ENCODE measurements around the gene RCN1.
"Not testable (repeated sequence)": the region's sequence is repeated elsewhere in the genome, so short reads cannot be mapped to it uniquely, and the experiment has no call there.

RCN1 gene

DNA sequence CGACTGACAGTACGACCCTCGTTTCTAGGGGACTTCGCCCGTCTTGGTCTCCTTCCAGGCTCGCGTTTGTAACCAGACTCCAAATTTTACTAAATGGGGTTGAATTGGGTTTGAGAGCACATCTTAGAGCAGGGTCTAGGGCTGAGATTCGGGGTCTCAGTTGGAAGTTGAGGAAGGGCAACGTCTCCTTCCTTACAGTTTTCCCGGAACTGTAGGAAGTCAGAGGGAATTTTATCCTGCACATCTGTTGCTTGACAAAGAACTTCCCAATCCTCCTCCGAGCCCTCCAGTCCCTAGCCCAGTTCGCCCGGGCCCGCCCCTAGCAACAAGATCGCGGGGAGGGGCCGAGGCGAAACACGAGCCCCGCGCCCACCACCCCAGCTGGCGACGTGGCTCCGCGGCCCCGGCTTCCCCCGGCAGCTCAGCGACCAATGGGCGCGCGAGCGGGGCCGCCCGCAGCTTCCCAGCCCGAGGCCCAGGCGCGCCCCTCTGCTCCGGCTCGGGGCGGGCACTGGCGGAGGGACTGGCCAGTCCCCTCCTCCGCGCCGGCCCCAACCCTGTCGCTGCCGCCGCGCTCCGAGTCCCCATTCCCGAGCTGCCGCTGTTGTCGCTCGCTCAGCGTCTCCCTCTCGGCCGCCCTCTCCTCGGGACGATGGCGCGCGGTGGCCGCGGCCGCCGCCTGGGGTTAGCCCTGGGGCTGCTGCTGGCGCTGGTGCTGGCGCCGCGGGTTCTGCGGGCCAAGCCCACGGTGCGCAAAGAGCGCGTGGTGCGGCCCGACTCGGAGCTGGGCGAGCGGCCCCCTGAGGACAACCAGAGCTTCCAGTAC is at the start of gene RCN1:
Gene RCN1, plus strand, starts transcription at position 530 of the 826 bp plus-strand sequence. Its CDS starts 123 bp downstream, at position 653.
- peak; percentile 88 for DNase-seq

DNA sequence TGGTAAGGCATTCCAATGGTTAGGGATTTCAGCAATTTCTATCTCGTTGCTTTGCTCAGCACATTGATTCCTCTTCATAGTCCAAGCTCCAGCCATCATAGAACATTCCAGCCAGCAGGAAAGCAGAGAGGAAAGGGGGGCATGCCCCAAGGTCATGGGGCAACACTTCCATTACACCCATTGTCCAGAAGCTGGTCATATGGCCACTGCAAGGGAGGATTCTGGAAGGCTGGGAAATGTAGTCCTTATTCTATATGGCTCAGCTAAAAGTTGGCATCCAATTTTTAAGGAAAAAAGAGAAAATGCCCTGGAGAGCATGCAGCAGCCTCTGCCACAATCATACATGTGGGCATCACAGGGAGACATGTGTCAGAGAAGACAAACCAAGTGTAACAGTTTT is 47.1 kb upstream of the RCN1 start:
- DNase-seq, result no peak

DNA sequence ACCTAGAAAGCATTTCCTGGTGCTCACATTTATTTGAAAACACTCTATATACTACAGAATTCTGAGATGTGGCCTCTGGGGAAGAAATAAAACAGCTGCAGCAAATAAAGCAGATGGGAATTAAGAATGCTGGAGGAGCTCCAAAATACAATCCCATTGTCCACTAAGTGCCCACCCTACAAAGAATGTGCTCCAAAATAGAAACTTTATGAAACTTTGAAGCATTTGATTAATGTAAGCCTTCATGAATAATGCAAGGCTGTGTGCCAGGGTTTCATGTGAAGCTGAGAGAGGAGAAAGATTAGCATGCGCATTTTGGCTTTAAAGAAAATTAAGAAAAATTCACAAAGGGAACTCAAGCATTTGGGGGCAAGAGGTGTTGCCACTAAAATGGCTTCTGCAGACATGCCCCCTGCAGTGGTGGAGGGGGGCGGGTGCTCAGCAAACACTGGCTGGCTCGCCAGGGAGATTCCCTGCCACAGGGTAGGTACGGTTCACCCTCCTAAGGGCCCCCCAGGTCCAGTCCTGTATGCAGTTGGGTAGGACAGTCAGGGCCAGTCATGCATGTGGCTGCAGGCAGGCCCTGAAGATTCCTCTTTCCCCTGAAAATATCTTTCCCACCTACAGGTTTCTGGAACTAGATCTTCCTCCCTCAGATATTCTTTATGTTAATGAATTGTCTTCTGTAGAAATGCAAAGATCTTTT is 46.6 kb upstream of the RCN1 start:
- no peak for DNase-seq

DNA sequence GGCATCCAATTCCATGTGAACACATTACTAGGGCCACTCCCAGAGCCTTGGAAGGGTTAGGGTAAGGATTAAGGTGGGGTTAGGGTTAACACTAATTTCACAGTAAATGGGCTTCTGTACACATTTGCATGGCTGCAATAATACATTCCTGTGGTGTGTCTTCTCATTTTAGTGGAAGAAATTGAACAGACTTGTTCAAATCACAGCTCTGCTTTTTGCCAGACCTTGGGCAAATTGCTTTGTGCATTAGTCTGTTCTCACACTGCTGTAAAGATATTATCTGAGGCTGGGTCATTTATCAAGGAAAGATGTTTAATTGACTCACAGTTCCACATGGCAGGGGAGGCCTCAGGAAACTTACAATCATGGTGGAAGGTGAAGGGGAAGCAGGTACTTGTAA is 45.4 kb upstream of the RCN1 start:
- DNase-seq, result no peak

DNA sequence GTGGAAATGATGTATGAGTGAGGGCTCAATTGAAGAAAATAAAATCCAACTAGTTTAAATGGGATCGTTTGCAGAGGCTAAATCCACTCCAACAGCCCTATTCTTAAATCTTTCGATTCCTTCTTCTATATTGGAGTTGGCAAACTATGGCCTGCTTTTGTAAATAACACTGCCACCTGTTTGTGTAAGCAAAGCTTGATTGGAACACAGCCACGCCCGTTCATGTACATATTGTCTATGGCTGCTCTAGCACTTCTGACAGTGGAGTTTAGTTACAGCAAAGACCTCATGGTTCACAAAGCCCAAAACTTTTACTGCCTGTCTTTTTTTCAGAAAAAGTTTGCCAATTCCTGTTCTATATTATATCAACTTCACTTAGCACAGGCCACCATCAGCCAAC is 40.6 kb upstream of the RCN1 start:
- no peak for DNase-seq

DNA sequence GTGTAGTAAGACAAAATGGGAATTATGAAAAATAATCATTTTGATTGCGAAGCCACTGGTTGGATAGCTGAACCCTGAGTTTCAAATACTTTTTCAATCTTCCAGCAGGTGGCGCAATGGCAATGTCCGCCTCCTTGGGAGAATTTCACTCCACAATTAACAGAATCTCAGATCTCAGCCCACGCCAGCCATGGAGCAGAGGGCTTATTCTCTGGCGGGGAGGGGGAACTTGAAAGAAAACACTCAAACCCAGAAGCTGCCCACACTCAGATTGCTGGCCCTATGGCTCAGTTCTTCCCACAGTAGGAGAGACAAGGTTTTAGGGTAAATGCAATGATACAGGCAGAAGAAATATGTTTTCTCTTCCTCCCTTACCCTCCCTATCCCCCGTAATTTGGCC is 38.7 kb upstream of the RCN1 start:
- peak; percentile 76 for DNase-seq

DNA sequence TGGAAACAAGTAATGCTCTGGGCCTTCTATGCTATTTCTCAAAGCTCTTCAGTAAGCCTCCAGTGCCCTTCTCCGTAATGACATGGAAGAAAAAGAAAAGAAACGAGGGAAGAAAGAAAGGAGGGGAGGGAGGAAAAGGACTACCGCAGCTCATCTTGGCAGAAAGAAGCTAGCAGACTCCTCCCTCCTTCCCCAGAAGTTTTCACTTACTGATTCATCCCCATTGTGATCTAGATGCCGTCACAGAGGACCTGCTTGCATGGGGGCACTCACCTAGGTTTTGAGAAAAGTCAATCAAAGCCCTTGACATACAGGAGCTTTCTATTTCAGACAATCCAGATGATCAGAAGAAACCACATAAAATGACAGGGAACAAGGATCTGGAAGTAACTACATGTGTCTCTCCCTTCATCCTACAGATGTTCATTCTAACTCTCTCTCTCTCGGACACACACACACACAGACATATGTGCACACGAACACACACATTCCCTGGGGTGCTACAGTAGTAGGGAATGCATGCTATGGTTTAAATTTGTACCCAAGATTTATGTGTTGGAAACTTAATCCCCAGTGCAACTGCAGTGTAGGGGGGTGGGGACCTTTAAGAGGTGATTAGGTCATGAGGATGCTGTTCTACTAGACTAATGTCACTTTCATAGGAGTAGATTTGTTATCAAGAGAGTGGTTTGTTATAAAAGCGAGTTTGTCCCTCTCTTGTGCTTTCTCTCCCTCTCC is 37.6 kb upstream of the RCN1 start:
- no peak for DNase-seq

DNA sequence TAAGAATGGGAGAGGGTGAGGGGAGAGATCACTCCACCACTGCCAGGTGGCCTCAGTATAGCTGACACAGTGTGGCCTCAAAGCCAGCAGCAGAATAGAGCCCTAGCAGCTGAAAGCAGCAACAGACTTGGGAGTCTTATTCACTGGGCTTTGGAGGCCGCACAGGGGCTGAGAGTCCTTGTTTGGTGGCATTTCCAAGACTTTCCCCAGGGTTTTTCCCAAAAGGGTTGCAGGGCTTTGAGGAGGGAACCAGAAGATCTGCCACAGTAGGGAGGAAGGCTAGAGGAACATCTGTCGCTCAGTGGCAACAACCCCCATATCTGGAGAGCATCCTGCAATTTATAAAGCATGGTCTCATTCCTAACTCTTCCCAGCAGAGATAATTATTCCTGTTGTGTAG is 35.0 kb upstream of the RCN1 start:
- DNase-seq, result no peak

DNA sequence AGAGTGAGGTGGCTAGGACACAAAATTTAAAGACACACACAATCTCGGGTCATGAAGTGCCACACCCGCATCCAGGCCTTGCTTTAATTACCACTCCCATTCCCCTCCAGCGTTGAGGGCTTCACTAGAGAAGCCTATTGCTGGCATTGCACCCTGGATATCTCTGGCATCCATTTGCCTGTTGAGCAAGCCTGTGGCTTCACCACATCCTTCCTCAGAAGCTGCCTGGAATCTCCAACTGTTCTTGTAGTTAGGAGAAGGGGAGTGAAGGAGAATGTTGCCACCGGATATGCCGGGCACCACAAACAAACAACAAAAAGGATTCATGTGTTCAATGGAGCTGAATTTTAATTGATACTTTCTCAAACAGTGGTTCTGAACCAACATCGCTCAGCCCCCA is 34.4 kb upstream of the RCN1 start:
- peak; percentile 86 for DNase-seq

DNA sequence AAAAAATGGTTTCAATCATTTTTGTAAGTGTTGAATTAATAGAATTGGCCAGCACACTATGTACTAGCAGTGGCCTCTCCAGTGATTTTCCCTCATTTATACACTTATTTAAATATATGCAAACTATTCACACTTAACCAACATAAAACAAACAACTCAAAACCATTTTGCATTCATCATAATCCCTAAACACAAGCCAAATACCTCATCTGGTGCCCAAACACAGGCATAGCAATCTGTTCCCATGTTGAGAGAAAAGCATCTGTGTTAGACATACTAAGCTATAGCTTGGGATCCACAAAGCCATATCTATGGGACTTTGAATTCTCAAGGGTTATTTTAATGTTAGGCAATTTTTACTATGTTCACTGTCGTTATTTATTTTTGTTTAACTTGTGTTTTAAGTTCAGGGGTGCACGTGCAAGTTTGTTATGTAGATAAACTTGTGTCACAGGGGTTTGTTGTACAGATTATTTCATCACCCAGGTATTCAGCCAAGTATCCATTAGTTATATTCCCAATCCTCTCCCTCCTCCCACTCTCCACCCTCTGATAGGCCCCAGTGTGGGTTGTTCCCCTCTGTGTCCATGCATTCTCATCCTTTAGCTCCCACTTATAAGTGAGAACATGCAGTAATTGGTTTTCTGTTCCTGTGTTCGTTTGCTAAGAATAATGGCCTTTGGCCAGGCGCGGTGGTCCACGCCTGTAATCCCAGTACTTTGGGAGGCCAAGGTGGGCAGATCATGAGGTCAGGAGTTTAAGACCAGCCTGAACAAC is 31.0 kb upstream of the RCN1 start:
- no peak for DNase-seq

DNA sequence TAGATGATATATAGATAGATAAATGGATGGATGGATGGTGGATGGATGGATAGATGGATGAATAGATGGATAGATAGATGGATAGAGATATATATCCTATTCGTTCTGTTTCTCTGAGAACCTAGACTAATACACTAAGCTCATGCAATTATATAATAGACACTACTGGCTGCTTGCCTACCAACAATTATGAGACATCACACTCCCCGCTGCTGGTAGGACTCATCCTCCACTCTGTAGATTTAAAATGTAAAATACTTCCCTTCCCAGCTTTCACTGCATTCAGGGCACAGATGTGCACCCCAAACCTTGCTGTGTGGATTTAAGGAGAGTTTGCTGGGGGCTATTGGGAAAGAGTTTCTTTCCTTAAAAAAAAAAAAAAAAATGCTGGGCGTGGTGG is 28.3 kb upstream of the RCN1 start:
- DNase-seq, result no peak

DNA sequence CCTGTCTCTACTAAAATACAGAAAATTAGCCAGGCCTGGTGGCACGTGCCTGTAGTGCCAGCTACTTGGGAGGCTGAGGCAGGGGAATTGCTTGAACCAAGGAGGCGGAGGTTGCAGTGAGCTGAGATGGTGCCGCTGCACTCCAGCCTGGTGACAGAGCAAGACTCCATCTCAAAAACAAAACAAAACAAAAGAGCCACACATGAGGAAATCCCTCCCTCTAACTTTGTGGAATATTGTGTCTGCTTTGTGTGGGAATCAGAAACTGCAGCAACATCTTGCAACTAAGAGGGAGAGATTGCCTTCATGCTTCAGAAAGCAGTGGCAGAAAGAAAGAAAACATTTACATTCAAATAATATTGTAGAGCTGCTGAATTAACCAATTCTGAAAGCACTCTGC is 27.8 kb upstream of the RCN1 start:
- DNase-seq, result not testable (repeated sequence)

DNA sequence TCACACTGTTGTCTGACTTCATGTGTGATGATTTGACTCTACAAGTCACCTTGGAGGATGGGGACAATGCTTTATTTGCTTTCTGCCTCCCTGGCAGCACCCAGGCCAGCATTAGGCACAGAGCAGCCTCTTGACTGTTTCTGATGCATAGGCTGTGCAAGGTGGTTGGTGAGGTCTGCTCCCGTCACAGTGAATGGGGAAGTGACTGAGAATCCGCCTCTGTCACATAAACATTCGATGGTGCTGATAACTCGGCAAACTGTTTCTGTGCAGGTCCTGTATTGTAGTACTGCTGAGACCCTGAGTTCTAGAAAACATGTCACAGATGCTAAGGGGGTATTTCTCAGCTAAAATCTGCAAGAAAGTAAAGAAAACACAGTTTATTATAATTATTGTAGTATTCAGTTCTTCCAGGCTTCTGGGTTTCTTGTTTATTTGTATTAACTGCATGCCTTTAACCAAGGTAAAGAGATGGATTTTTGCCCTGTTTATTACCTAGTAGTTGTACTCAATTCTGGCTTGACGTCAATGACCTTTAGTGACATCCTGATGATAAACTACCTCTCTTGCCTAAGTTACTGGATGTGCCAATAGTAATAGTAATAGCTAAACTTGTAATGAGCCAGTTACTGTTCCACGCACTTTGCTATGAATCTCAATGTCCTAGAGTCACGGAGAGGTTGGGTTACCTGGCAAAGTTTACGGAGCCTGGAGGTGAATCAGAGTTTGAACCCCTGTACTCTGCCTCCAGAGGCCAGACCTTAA is 24.8 kb upstream of the RCN1 start:
- peak; percentile 80 for DNase-seq

DNA sequence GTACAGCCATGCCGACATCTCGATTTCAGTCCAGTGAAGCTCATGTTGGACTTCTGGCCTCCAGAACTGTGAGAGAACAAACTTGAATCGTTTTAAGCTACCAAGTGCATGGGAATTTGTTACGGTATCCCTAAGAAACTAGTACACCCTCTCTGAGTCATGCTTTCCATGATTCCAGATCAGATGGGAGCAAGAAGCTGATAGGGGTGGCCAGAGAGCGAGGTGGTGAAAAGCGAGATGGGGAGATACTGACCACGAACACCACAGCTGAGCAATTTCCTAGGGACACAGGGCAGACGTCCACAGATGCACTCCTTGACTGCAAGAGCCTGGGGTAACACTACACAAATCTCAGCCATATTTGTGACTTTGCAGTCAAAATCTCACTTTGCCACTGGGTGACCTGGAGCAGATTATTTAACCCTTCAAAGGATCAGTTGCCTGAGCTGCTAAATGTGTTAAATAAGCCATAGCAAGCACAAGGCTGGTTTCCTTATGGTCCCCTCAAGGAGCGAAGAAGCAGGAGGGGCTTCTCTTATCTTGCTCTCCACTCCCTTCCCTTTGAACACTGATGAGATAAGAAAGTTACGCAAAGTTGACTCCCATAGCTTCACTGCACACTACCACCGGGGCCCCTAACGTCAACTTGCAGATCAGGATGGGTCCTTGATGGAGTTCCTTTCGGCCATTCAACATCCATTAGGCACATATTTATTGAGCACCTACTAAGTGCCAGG is 22.6 kb upstream of the RCN1 start:
- peak; percentile 70 for DNase-seq

DNA sequence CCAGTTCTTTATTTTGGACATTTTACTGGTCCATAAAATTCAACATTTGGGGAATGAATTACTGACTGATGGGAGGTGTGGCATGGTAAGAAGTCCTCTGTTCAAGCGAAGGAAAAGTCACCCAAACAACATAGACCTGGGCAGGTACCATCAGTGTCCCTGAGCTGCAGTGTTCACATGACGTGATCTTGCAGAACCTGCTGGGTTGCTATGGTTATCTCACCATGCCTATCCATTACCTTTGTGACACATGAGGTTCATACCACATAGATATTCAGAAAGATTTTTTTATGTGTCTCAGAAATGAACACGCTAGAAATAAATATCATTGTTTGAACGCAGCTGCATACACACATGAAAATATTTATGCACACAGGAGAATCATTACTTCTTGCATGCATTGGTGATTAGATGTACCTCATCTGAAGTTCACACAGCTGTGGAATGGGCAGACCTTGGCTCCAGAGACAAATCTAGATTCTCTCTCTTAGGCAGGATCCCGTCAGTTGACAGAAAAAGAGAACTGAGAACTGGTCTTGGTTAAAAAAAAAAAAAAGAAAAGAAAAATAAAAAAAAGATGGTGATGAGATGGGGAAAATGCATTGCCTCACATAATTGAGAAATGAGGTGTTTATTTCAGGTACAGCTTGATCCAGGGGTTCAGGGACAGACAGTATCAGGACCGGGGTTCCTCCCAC is 21.4 kb upstream of the RCN1 start:
- no peak for DNase-seq

DNA sequence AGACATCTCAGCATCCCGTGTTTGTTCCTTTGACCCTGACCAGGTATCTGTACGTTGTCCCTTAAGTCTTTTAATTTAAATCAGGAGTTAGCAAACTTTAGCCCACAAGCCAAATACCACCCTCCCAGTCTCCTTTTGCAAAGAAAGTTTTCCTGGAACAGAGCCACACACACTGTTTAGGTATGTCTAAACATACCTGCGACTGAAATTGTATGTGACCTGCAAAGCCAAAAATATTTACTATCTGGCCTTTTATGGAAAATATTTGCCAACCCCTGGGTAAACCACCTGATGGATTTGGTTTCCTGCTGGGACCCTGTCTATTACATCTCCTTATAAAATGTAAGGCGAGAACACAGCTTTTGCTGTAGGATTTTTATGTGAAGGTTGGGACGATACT is 20.2 kb upstream of the RCN1 start:
- no peak for DNase-seq

DNA sequence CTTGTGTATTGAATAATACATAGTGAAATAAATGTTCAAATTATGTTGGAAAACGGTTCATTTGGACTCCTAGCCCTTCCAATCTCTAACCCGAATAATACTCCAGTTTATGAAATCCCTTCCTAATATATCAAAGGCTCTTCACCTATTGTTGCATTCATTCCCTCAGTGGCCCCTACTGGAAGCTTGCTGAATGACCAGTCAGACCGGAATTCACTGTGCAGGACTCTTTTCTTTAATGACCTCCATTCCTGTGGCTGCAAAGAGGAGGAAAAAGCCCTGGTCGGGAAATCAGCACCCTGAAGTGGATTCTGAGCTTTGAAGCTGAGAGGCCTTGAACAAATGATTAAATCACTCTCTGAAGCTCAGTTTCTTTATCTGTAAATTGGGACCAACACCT is 19.1 kb upstream of the RCN1 start:
- DNase-seq, result no peak

DNA sequence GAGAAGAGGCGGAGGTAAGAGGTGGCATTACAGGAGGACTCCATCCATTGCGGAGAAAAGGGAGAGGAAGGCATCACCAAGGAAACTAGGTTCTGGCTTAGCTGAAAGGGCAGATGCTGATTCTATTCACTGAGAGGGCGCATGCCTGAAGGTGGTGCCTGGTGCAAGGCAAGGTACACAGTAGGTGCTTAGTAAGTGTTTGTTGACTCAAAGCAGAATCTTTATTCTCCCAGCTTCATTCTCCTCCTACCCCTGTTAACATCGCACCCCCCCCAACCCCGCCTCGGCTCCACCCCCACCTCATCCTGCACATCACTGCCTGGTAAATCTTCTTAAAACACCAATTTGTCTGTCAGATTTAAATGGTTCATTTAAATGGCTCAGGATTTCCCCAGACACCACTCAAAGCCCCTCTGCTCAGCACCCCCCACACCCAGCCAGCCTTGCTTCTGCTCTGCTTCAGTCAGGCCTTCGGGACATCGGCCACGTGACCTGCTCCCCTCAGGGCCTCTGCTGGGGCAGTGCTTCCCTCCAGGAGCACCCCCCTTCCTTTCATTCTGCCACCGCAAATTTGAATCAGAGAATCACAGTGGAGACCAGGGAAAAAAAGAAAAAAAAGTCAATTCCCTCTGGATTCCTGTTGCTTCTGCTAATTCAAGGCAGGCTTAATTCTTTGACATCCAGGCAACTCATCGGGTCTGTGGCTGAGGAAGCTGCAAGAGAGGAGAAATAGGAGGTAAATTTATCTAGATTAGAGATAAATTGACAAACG is 17.8 kb upstream of the RCN1 start:
- no peak for DNase-seq

DNA sequence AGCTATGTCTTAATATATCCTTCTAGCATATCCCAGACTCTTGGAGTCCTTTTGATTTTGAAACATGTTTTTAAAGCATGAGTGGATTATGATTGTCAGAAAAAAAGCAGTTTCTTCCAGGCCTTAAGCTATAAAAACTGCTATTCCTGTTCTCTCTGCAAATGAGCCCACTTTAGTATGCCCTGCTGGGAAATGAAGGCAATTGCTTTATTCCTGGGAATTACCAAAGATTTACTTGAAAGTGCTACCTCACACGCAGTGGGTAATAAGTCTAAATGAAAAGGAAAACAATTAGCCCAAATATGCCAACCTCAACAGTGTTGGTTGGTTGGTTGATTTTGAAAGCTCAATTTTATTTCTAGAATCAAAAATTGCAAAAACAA is 17.2 kb upstream of the RCN1 start:
- DNase-seq, result no peak

DNA sequence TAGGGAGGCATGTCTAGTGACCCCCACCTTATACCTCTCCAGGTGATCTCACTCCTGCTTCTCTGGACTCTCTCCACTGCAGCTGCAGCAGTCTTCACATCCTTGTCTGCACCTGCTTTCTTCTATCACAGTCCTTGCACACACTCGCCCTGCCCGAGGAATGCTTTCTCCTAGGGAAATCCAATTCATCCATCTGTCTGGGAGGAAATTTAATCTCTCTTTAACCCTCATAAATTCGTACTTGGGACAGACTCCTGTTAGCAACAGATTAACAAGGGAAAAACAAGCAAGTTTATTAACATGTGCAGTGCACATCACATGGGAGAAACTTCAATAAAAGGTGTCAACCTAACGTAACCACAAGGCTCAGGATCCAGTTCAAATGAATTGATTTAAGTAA is 11.3 kb upstream of the RCN1 start:
- DNase-seq, result no peak
